ENCODE data around the gene UGT1A6.
"Not testable (repeated sequence)": the region's sequence is repeated elsewhere in the genome, so short reads cannot be mapped to it uniquely, and the experiment has no call there.

Gene UGT1A6

GRCh38 chr2:233688341-233688740, 4.3 kb upstream of the UGT1A6 start:
- DNase-seq = no peak

GRCh38 chr2:233689031-233689430, 3.7 kb upstream of the UGT1A6 start:
- DNase-seq = no peak

GRCh38 chr2:233689501-233689900, 3.2 kb upstream of the UGT1A6 start:
- DNase-seq = no peak

GRCh38 chr2:233690444-233690843, 2.2 kb upstream of the UGT1A6 start:
- DNase-seq = no peak

GRCh38 chr2:233691443-233692433, 952 bp upstream of the UGT1A6 start:
- DNase-seq = no peak

- DNase-seq = no peak
These were observed 1.3 kb downstream of the UGT1A6 start for GRCh38 chr2:233693963-233694362.

- no peak for DNase-seq
These were observed 6.0 kb downstream of the UGT1A6 start for GRCh38 chr2:233698740-233699139.

GRCh38 chr2:233699424-233700027, 6.8 kb downstream of the UGT1A6 start:
- no peak for DNase-seq

GRCh38 chr2:233700028-233700635, 7.4 kb downstream of the UGT1A6 start:
- no peak for DNase-seq

- not testable (repeated sequence) for DNase-seq
These were observed 8.2 kb downstream of the UGT1A6 start for GRCh38 chr2:233700842-233701241.

GRCh38 chr2:233702238-233702637, 9.5 kb downstream of the UGT1A6 start:
- DNase-seq = no peak

GRCh38 chr2:233705911-233706506, 13.3 kb downstream of the UGT1A6 start:
- DNase-seq = no peak

- no peak for DNase-seq
These were observed 14.0 kb downstream of the UGT1A6 start for GRCh38 chr2:233706720-233707119.

GRCh38 chr2:233707940-233708644, 15.4 kb downstream of the UGT1A6 start:
- no peak for DNase-seq

GRCh38 chr2:233708942-233709341, 16.3 kb downstream of the UGT1A6 start:
- DNase-seq = no peak

GRCh38 chr2:233711312-233712008, 18.8 kb downstream of the UGT1A6 start:
- peak; percentile 64 for DNase-seq

GRCh38 chr2:233712611-233713261, 20.0 kb downstream of the UGT1A6 start, which contains the start of gene UGT1A5:
TSS of gene UGT1A5 (plus strand) at chr2:233712907. CDS start at chr2:233712992, 85 bp downstream.
- no peak for DNase-seq

- no peak for DNase-seq
These were observed 20.5 kb downstream of the UGT1A6 start for GRCh38 chr2:233713262-233713615.

GRCh38 chr2:233714121-233714520, 21.4 kb downstream of the UGT1A6 start:
- DNase-seq = no peak

- no peak for DNase-seq
These were observed 25.9 kb downstream of the UGT1A6 start, which contains the start of gene UGT1A4 for GRCh38 chr2:233718552-233718951. TSS of gene UGT1A4 (plus strand) at chr2:233718736. CDS start at chr2:233718821, 85 bp downstream.

- DNase-seq = no peak
These were observed 36.1 kb downstream of the UGT1A6 start, which contains the start of gene UGT1A3 for GRCh38 chr2:233728723-233729301. TSS of gene UGT1A3 (plus strand) at chr2:233729042. CDS start at chr2:233729127, 85 bp downstream.

Data from activated naive CD4-positive, alpha-beta T cell treated with anti-CD3 and anti-CD28 coated beads, Interleukin-2, amount 50 U/mL, for 16 hours (primary cell).